SK-MEL-5 (cell line): ENCODE results near the gene PFDN2. TPM values are rescaled to one million over a fixed set of nuclear protein-coding genes. Genes with fewer than 3 reads are reported as not detected.
"Not testable (repeated sequence)": the region's sequence is repeated elsewhere in the genome, so short reads cannot be mapped to it uniquely, and the experiment has no call there.

Experiments
- DNase-seq: peaks from one replicate; pipeline ENCODE4 v3.0.0-alpha.2; 2016; ENCODE audit warnings: low read depth, low spot score
- in situ Hi-C: cut with HindIII; loops from 2 replicates; pipeline ENCODE4 v1.10.0; 2016; ENCODE audit warnings: low sequenced_read_pairs, high pct_unique_total_duplicates, low pct_unique_long_range_greater_than_20kb
- total RNA-seq: library from RNA; depleted of rRNA; stranded (reverse); fragments of >200 nt; shearing (Covaris generic); gene quantifications from 2 replicates; pipeline ENCODE4 v1.2.3, GENCODE V29; 2014

PFDN2 gene
- total RNA-seq, 1 experiment from 2014 or later = 84.1 TPM

DNA sequence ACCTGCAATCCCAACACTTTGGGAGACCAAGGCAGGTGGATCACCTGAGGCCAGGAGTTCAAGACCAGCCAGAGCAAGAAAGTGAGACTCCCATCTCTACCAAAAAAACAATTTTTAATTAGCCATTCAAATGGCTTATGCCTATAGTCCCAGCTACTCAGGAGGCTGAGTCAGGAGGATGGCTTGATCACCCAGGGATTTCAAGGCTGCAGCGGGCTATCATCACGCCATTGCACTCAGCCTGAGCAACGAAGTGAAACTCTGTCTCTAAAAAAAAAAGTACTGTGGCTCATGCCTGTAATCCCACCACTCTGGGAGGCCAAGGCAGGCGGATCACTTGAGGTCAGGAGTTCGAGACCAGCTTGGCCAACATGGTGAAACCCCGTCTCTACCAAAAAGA is 1.9 kb downstream of the PFDN2 start:
- in situ Hi-C loops, DNase-seq: not testable (repeated sequence)

DNA sequence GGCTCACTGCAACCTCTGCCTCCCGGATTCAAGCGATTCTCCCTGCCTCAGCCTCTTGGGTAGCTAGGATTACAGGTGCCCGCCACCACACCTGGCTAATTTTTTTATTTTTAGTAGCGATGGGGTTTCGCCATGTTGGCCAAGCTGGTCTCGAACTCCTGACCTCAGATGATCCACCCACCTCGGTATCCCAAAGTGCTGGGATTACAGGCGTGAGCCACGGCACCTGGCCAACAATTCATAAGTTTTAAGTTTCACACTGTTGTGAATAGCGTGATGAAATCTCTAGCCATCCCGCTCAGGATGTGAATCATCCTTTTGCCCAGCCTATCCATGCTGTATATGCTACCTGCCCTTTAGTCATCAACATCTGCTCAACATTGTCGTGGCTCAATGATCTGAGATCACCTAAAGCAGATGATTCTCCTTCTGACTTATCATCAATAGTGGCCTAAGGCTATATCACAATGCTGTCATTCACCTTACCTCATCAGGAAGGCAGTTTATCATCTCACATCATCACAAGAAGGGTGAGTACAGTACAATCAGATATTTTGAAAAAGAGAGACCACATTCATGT is 2.6 kb downstream of the PFDN2 start:
- in situ Hi-C loops = no loop called here
- DNase-seq = peak; percentile 28

DNA sequence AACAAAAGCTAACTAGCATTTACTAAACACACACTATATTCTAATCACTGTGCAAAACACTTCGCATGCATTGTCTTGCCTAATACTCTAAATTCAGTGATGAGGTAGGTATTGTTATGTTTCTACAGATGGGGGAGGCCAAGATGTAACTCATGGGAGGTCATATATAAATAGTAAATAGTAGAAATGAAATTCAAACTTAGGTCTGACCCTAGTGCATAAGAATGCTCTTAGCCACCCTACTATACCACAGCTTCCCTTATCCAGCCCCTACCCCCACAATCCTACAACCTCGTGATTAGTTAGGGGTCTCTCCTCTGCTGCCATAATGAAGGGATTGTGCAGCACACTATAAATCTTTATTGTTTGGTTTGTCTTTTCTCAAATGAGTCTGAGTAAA is 3.3 kb downstream of the PFDN2 start:
- in situ Hi-C loops = no loop called here
- no peak for DNase-seq

DNA sequence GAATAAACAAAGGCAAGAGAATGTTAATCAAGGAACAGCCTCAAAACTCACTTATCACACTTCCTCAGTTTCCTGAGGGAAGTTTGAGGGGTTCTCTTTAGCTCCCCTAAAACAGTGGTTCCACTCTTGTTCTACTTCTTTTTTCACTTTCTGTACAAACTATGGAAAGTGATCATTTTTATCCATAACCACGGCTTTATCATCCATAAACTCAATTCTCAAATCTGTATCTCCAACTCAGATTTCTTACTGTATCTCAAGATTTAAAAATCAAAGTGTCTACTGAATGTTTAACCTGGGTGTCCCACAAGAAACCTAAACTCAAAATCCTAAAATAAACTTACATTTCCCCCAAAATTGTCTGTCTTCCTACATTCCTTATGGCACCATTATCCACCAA is 3.9 kb downstream of the PFDN2 start:
- DNase-seq = no peak
- in situ Hi-C loops = no loop called here

DNA sequence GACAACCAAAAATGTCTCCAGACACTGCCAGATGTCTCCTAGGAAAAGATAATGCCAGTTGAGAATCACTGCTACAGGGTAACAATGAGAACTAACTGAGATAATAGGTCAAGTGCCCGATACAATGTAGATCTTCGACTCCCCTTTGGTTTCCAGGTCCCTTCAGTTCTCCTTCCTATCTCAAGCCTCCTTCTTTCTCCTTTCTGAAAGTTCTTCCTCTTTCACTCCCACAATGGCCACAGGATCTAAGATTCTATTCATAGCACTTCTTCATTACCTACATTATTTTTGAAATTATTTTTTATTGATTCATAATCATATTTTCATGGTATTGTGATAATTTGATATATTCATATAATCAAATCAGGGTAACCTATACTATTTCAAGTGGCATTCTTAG is 6.3 kb downstream of the PFDN2 start:
- in situ Hi-C loops = no loop called here
- DNase-seq = no peak

DNA sequence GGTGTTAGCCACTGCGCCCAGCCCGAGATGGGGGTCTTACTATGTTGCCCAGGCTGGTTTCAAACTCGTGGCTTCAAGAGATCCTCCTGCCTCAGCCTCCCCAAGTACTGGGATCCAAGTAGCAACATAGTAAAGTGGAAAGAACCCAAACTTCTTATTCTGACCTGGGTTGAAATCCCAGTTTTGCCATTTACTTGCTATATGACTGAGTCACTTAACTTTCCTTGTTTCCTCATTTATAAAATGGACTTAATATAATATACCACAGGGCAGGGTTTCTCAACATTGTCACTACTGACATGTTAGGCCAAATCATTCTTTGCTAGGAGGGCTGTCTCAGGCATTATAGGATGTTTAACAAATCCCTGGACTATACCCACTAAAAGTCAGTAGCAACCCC is 6.7 kb downstream of the PFDN2 start:
- in situ Hi-C loops = no loop called here
- DNase-seq = no peak

DNA sequence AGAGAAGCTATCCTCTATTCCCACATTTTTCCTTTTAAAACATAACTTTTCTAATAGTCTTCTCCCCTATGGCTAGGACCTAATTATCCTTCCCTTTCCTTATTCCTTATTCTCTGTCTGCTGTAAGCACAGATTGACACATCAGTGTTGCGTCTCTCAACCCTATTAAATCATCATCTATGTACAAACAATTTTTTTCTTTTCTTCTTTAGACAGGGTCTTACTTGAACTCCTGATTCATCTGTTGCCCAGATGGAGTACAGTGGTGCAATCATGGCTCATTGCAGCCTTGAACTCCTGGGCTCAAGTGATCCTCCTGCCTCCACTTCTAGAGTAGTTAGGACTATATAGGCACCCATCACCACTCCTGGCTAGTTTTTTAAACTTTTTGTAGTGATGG is 11.4 kb downstream of the PFDN2 start:
- in situ Hi-C loops = no loop called here
- no peak for DNase-seq

DNA sequence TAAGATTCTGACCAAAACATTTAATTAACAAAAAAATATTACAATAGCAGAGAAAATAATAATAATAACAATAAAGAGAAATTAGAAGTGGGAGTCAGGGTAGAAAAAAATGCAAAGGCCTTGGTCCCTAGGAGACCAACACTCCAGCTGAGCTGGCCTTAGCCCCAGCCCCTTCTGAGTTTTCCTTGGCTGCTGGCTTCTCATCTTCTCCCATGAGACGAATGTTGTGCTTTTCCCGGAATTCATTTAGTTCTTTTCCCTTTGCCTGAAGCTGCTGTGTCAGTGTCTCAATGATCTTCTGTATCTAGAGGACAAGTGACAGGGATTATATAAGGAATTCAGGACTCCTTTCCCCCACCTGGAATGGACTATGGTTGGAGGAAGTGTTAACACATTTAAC is 17.3 kb downstream of the PFDN2 start:
- no peak for DNase-seq
- in situ Hi-C loops = no loop called here

DNA sequence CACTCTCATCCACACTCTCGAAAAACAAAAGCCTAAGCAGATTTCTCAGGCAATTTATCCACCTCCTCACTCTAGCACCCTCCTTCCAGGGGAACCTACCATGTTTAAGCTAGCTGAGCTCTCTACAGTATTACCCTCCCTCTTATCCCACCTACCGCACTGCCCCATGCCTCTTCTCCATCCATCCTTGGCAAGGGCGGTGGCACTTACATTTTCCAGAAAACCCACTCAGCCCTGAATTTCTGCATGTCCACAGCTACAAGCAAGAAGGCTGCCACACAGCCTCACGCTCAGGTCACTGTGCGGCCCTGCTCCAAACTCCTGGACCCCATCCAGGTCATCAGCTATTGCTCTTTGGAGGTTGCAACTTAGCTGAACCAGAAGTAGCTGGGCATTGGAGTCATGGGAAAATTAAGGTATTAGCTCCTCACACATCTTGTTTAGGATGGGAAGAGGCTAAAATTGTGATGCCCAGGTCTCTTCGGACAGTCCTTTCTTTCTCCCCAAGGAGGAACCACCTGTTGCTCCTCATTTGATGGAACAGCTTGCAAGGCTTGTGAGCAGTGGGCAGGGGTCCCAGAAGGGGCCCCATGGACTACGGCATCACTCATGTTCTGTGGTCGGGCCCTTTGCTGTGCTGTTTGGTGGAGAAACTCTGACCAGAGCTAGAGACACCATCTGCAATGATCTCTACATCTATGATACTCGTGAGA is 18.6 kb downstream of the PFDN2 start:
- no peak for DNase-seq
- in situ Hi-C loops = no loop called here

DNA sequence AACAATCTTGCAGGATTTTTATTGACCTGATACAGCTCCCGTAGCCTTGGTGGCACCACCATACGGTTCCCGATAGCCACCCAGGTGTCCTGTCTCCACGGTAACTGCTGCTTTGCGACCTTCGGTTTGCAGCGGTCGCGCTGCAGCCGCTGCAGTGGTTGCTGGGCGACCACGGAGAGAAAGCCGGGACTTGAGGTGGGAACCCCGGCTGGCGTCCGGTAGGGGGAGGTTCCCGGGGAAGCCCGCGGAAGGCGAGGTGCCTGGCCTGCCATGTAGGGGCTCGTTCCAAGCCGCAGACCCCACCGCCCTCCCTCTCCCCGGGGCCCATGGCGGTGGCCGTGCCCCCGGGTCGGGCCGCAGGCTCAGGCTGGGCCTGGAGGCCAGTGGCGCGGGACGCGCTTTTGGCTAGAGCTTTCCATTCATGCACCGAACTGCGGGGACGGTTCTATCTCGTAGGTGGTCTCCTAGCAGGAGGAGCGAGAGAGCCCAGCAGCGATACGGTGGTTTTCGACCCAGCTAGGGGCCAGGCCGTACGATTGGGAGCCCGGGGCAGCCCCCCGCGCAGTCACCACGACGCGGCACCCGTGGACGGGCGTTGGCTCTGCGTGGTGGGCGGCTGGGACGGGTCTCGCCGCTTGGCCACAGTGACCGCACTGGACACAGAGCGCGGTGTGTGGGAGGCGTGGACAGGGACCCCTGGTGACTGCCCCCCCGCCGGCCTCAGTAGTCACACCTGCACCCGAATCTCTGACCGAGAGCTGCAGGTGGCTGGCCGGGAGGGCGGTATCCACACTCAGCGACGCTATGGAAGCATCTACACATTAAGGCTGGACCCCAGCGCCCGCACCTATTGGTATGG is 19.4 kb downstream of the PFDN2 start, which contains the start of gene KLHDC9:
KLHDC9 (plus strand) TSS at position 152 of the 859 bp plus-strand sequence; CDS start at position 327, 175 bp downstream.
- in situ Hi-C loops = no loop called here
- no peak for DNase-seq

DNA sequence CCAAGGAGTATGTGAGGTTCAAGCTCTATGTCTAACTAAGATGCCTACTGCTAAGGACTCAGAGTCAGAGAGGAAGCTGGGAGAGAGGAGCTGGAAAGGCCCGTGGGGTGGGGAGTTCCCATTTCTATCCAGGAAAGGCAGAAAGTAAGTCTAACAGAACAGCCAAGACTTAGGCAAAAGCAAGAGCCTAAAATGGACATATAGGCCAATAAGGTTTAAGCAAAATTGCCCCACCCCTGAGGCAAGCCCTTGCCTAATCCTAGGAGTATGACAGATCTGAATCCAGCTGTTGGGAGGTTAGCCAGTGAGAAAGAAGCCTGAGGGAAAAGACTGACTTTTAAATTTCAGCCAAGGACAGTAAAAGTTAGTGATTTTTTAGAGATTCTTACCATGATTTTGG is 21.3 kb downstream of the PFDN2 start:
- in situ Hi-C loops = no loop called here
- no peak for DNase-seq

DNA sequence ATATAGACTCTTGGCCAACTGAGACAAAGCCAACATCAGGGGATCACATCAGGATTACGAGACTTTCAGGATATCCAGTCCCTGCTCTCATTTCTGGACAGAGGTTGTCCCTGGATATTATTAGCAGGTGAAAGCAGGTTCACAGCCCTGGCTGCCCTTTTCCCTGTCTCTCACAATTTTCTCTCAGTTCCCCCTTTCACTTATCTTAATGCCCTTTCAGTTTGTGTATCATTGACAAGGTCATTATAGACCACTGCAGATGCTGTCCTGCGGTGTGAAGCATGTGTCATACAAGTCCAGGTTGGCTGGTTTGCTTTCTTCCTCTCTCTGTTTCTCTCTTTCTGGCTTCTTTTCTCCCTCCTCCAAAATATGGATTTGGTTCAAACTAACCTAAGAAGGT is 21.8 kb downstream of the PFDN2 start:
- in situ Hi-C loops = no loop called here

DNA sequence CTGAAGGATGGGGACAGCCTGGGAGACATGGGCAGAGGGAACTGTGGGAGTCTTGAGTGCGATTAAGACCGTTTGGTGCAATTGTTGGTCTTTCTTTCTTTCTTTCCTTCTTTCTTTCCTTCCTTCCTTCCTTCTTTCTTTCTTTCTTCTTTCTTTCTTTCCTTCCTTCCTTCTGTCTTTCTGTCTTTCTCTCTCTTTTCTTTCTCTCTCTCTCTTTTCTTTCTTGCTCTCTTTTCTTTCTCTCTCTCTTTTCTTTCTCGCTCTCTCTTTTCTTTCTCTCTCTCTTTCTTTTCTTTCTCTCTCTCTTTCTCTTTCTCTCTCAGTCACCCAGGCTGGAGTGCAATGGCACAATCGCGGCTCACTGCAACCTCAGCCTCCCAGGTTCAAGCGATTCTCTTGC is 22.6 kb downstream of the PFDN2 start:
- DNase-seq = no peak
- in situ Hi-C loops = no loop called here

More for the DNA sequence above, 21.8 kb downstream of the PFDN2 start:
- DNase-seq = no peak

DNA sequence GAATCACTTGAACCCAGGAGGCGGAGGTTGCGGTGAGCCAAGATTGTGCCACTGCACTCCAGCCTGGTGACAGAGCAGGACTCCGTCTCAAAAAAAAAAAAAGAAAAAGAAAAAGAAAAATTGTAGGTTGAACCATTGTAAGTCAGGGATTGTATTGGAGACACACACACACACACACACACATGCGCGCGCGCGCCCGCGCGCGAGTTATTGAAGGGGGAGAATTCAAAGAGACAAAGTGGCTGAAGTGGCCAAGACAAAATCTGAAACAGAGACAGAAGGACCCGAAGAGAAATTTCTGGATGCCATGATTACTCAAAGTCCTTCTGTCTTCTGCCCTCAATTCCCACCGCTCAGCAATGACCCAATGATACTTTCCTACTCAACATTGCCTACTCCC is 23.4 kb downstream of the PFDN2 start:
- in situ Hi-C loops = no loop called here
- DNase-seq = no peak

DNA sequence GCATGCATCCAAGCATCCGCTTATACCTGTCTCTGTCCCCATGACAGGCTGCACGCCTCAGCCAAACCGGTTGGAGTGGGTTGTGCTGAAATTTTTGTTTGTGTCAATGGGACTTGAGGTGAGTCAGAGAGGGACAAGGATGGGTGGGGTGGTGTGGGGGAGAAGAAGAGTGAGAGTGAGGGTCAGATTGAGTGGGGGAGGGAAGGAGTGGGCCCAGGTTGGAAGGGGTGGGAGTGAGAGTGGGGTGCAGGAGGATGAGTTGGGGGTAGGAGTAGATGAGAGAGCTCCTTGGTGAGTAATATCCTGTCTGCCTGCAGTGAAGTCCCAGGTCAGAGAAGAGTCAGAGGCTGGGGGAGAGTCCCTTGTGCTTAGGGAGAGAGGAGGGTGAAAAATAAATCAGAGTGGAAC is 25.2 kb downstream of the PFDN2 start:
- no peak for DNase-seq
- in situ Hi-C loops = no loop called here

DNA sequence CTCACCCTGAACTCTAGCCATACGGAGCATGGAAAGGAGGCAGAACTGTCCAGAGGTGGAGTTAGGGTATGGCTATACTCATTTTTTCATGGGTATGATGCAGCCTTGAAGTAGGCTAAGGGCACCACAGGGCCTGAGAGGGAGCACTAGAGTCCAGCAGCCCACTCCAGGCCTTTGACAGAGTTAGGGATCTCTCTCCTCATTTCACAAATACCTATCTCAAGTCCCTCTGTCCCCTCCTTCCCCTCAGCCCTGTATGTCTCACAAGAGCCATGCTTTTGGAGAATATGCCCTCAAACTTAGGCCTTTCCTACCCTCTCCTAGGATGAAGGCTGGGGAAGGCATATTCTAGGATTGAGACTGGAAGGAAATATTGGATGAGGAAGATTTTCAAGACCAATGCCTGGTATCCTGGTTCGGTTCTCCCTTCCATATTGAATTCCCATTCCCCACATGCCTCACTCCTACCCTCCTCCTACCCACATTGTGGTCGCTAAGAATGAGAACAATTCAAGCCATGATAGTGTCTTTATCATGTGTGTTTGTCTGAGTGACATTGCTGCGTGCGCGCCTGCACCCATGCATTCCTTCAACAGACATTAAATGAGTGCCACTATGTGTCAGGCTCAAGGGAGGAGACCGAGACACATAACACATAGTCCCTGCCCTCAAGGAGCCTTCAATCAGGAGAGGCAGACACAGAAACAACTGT is 25.9 kb downstream of the PFDN2 start:
- in situ Hi-C loops = no loop called here
- DNase-seq = no peak

DNA sequence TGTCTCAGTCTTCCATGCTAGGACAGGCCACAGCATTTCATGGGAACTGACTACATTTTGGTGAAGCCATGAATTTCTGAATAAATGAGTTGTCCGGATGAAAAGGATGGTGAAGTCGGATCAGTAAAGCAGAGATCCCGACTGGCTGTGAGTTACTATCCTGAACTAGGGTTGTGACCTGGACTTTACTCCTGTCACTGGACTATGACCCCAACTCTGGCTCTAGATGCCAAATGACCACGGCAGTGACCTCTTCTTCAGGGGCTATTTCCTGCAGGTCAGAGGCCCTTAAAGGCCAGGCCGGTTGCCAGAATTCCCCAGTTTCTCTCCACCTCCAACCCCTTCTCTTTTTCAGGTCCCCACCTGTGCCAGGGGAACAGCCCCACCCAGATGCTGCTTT is 26.7 kb downstream of the PFDN2 start:
- in situ Hi-C loops = no loop called here
- no peak for DNase-seq

DNA sequence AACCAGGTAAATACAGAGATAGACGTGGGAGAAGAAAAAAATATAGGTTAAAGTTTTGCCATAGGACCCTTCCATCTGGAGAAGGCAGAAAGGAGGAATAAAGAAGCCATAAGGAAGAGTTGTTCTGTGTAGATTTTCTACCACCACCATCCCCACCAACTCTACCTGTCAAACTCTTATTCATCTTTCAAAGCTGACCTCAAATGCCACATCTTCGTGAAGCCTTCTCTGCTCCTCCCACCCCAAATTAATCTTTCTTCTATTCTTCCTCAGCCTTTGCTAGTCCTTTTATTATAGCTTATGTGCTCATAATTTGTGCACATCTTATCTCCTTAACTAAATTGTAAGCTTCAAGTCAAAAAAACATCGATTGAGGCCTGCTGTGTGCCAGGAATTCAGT is 27.2 kb downstream of the PFDN2 start:
- in situ Hi-C loops = no loop called here
- no peak for DNase-seq
